NT2/D1 (cell line): Measurements from ENCODE around the gene CCDC86.

Experiments used
- SUZ12 ChIP-seq: IDR thresholded peaks from 2 replicates; pipeline ENCODE4 v1.6.1; 2011; ENCODE audit not compliant: insufficient read length, insufficient read depth; ENCODE audit errors: extremely low read depth
- YY1 ChIP-seq: IDR thresholded peaks from 2 replicates; pipeline ENCODE4 v1.6.1; 2011; ENCODE audit not compliant: insufficient read length, insufficient read depth
- ZNF274 ChIP-seq: IDR thresholded peaks from 2 replicates; pipeline ENCODE4 v1.6.1; 2011; ENCODE audit warnings: mild to moderate bottlenecking, low read depth, low read length

GRCh38 chr11:60862171-60862570 is 20.3 kb downstream of the CCDC86 start:
- TF ChIP-seq ZNF274, result no peak
- TF ChIP-seq SUZ12, result no peak
- TF ChIP-seq YY1, result no peak
